ENCODE results near the gene EFS. TPM values are rescaled to one million over a fixed set of nuclear protein-coding genes. Genes with fewer than 3 reads are reported as not detected.

Gene EFS
- total and polyA plus RNA-seq, 8 donors: 3.1 to 20.6 (median 6.2) TPM

DNA sequence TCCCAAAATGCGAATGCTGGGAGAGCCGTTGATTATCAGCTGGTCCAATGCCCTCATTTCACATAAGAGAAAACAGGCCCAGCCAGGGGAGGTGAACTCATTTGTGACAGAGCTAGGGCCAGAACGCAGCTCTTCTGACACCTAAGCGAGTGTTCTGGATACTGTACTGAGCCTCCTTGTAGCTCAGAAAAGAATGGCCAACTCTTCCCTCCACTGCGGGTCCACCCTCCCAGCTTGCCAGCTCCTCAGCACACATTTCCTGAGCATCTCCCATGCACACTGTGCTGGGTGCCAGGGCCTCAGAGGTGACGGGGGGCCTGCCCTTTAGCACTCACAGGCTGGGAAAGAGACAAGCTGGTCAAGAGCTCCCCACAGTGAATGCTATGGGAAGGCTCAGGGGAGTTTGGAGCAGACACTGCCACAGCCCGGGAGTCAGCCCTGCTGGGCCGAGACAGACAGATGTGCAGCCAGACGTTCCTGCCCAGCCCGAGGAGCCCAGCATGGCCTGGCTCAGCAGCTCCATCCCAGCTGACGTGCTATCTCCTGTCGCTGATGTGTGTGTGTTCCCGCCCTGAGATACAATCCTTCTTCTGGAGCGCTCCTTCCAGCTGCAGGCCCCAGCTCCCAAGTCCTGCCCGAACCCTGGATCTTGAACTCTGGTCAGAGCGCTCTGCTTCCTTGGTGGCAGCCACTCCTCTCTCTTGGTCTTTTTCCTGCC is 15.4 kb upstream of the EFS start:
- no peak for DNase-seq
- TF ChIP-seq POLR2A (IDR thresholded peaks at IDR 0.05): no peak
- no peak for TF ChIP-seq EP300 (IDR thresholded peaks at IDR 0.05)
- no peak for TF ChIP-seq CTCF (IDR thresholded peaks at IDR 0.05)
- TF ChIP-seq POLR2AphosphoS5 (IDR thresholded peaks at IDR 0.05): no peak
- Histone ChIP-seq H3K36me3 (no peaks in the 10 kb centered on the region), H3K27me3 (peaks cover 0 to 28% (median 0%) of the 10 kb centered on the region in 3 donors), H3K4me1 (peaks cover 0 to 10% (median 0%) of the 10 kb centered on the region in 4 donors), H3K4me3 (no peak overlapping the region), H3K9me3 (no peaks in the 10 kb centered on the region), H3K27ac (no peak overlapping the region)
- intact Hi-C loops (cut with DNase I; ENCODE audit: low total_unique reads): loop anchor here (5.0 kb wide), 1 partner anchor 48 kb away; no protein-coding TSS in a partner anchor
- 53 to 64% (median 61%) methylated on average over 12 to 16 of the region's 16 CpGs for WGBS, 5 donors

DNA sequence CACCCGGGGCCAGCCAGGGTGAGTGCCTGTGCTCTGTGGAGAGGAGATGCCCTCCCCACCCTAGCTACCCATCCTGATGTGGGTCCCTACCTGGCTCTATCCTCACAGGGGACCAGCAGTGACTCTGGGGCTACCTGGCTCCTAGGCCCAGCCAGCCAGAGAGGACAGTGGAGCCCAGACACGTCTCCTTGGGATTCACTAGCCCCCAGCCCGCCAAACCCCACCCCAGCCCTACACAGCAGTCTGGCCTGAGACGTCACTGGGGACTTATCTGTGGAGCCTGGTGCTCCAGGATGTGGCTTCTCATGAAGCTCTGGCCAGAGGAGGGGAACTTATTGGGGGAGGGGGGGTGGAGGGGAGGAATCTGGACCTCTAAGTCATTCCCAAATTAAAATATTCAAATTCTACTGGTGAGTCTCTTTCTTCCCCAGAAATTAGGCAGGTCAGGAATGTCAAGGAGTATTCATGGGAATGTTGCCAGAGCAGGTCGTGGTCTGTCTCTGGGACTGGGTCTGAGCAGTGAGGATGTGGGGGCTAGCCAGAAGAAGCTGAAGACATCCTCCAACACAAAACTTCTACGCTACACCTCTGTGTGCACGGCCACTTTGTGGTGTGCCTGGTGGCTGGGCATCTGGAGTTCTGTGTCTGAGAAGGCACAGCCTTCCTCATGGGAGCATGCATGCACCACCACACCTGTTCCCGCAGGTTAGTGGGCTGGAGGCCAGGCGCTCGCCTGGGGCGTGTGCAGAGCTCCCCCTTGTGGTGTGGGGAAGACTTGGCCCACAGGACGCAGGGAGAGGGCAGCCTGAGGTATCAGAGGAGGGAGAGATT is 14.6 kb upstream of the EFS start:
- Histone ChIP-seq H3K27me3 (peaks cover 0 to 28% (median 0%) of the 10 kb centered on the region in 3 donors), H3K9me3 (no peaks in the 10 kb centered on the region), H3K4me3 (no peak overlapping the region), H3K36me3 (no peaks in the 10 kb centered on the region), H3K27ac (no peak overlapping the region), H3K4me1 (peaks cover 0 to 10% (median 0%) of the 10 kb centered on the region in 4 donors)
- peak in 2 of 3 donors; percentile 7 to 82 for TF ChIP-seq POLR2AphosphoS5 (IDR thresholded peaks at IDR 0.05)
- TF ChIP-seq EP300 (IDR thresholded peaks at IDR 0.05): no peak
- no peak for TF ChIP-seq POLR2A (IDR thresholded peaks at IDR 0.05)
- TF ChIP-seq CTCF (IDR thresholded peaks at IDR 0.05): peak in 5 of 7 experiments; percentile 85 to 97 (median 90)
- WGBS, 5 donors: 7 to 38% (median 31%) methylated on average over 7 to 12 of the region's 12 CpGs
- intact Hi-C loops (cut with DNase I; ENCODE audit: low total_unique reads): loop anchor here (5.0 kb wide), 1 partner anchor 47 kb away; no protein-coding TSS in a partner anchor
- DNase-seq: peak; percentile 88 to 89

GRCh38 chr14:23378612-23379220 is 13.7 kb upstream of the EFS start:
- Histone ChIP-seq H3K27ac (no peak overlapping the region), H3K9me3 (no peaks in the 10 kb centered on the region), H3K27me3 (peaks cover 0 to 28% (median 0%) of the 10 kb centered on the region in 3 donors), H3K4me1 (peaks cover 0 to 10% (median 0%) of the 10 kb centered on the region in 4 donors), H3K4me3 (no peak overlapping the region), H3K36me3 (no peaks in the 10 kb centered on the region)
- no peak for DNase-seq
- intact Hi-C loops (cut with DNase I; ENCODE audit: low total_unique reads): no loop called here
- 76 to 90% (median 81%) methylated on average over 11 of the region's 11 CpGs for WGBS, 5 donors
- TF ChIP-seq POLR2AphosphoS5 (IDR thresholded peaks at IDR 0.05) (no peak), POLR2A (IDR thresholded peaks at IDR 0.05) (no peak), EP300 (IDR thresholded peaks at IDR 0.05) (no peak), CTCF (IDR thresholded peaks at IDR 0.05) (no peak)
